Heart left ventricle (tissue), 13 donors: ENCODE results near the gene TAC1.

Experiments
- CTCF ChIP-seq, 12 donors: fragments of 200-600 bp; sonication (generic) in 4 of 12; IDR thresholded peaks; one replicate each; pipeline versions ENCODE4 v1.5.0 to v1.8.0; 2018 to 2022; ENCODE audit warnings: antibody characterized with exemption in 12 of 12, mild to moderate bottlenecking in 5 of 12
- POLR2A ChIP-seq, 2 donors: fragments of 450-650 bp; IDR thresholded peaks; one replicate each; pipeline ENCODE4 v1.6.1; 2017; ENCODE audit warnings: antibody characterized with exemption in 2 of 2, mild to moderate bottlenecking in 2 of 2, moderate library complexity in 2 of 2
- donor health status: ischemic (EF 13 %, LVEDD 7.1; RV severe dilation, severe dysfunction).
- donor health status: DM: no; HTN: yes; CAD: no.
- donor health status: DM: no; HTN: no; CAD: no.
- donor health status: ischemic (EF 25% LVEDD 6.9; RV normal size, moderate dysfunction).
- donor health status: ischemic (EF 25% LVEDD 5.7; RV mildly dilated, moderate dysfunction).
- donor health status: ischemic (EF 35%, LVEDD 5.7; RV mildly dilated, moderate dysfunction).
- donor health status: nonischemic (EF 11% LVEDD 7.7; RV severe dilation, severe dysfunction).
- donor health status: DM: yes; HTN: yes; CAD: no.
- donor health status: PGD.
- donor health status: ischemic (EF 29% LVEDD 5.4; RV normal size, mild dysfunction).
- donor health status: nonischemic (EF 23%, LVEDD 6.1; RV moderate dilation, normal function).

DNA sequence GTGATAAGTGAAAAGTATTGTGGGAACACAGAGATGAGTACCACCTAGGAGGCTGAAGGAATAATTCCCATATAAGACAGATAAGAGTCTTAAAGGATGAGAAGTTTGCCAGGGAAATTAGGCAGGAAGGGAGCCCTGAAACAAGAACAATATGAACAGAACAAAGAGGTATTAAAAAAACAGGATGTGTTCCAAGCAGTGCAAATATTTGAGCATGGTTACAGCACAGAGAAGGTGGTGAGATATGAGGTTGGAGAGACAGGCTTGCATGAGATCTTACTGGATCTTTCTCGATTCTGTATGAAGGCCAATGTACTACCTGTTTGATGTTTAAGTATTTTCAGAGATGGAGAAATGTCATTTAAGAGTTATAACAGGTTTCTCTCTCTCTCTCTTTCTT, 20.3 kb downstream of the TAC1 start:
- TF ChIP-seq CTCF (IDR thresholded peaks at IDR 0.05) (no peak), POLR2A (IDR thresholded peaks at IDR 0.05) (no peak)
